ENCODE data around the gene SLAMF6. TPM values are rescaled to one million over a fixed set of nuclear protein-coding genes. Genes with fewer than 3 reads are reported as not detected.

Gene SLAMF6
- total and polyA plus RNA-seq, 2 experiments from 2014 or later, result not detected

DNA sequence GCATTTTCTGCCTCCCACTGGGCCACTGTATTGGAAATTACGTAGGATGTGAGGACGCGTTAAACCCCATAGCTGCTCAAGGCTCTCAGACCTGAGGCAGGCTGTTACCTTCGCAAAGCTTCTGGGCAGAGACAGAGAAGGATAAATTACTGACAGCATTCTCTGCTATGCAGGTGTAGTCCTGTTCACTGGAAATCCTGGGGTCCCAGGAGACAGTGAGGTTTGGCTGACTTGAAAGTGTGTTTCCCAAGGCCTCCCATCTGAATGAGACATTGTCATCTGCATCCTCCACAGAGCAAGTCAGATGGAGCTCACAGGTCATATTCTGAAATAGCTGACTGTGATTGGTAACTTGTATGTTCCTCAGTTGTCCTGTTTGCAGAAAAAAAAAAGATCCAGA lies 32.0 kb downstream of the SLAMF6 start:
- no peak for TF ChIP-seq EZH2phosphoT487 (IDR thresholded peaks at IDR 0.05; ENCODE audit: low read depth, severe bottlenecking, unreplicated experiment)
- TF ChIP-seq EZH2 (IDR thresholded peaks at IDR 0.05; ENCODE audit: borderline replicate concordance), result no peak
- TF ChIP-seq, protein P1, sequence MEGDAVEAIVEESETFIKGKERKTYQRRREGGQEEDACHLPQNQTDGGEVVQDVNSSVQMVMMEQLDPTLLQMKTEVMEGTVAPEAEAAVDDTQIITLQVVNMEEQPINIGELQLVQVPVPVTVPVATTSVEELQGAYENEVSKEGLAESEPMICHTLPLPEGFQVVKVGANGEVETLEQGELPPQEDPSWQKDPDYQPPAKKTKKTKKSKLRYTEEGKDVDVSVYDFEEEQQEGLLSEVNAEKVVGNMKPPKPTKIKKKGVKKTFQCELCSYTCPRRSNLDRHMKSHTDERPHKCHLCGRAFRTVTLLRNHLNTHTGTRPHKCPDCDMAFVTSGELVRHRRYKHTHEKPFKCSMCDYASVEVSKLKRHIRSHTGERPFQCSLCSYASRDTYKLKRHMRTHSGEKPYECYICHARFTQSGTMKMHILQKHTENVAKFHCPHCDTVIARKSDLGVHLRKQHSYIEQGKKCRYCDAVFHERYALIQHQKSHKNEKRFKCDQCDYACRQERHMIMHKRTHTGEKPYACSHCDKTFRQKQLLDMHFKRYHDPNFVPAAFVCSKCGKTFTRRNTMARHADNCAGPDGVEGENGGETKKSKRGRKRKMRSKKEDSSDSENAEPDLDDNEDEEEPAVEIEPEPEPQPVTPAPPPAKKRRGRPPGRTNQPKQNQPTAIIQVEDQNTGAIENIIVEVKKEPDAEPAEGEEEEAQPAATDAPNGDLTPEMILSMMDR (IDR thresholded peaks at IDR 0.05; ENCODE audit: poor library complexity), result no peak
- Histone ChIP-seq H2AFZ (no peak overlapping the region), H3K9me2 (replicated peaks; ENCODE audit: insufficient read depth) (no peaks in the 10 kb centered on the region), H3K36me3 (replicated peaks; ENCODE audit: insufficient read depth, low read depth) (no peaks in the 10 kb centered on the region), H4K20me1 (ENCODE audit: insufficient read depth, poor library complexity, severe bottlenecking) (no peaks in the 10 kb centered on the region), H3K4me3 (no peak overlapping the region), H3K27ac (no peak overlapping the region), H3K4me2 (no peak overlapping the region), H3K9me3 (ENCODE audit: low read depth) (no peaks in the 10 kb centered on the region), H3K27me3 (no peaks in the 10 kb centered on the region), H3K79me2 (no peaks in the 10 kb centered on the region), H3K4me1 (ENCODE audit: insufficient read depth) (no peaks in the 10 kb centered on the region)
- DNase-seq (ENCODE audit: low spot score), result no peak
- WGBS (ENCODE audit: low lambda C conversion rate, missing lambda C conversion rate), result 87% methylated on average over 4 of the region's 4 CpGs

DNA sequence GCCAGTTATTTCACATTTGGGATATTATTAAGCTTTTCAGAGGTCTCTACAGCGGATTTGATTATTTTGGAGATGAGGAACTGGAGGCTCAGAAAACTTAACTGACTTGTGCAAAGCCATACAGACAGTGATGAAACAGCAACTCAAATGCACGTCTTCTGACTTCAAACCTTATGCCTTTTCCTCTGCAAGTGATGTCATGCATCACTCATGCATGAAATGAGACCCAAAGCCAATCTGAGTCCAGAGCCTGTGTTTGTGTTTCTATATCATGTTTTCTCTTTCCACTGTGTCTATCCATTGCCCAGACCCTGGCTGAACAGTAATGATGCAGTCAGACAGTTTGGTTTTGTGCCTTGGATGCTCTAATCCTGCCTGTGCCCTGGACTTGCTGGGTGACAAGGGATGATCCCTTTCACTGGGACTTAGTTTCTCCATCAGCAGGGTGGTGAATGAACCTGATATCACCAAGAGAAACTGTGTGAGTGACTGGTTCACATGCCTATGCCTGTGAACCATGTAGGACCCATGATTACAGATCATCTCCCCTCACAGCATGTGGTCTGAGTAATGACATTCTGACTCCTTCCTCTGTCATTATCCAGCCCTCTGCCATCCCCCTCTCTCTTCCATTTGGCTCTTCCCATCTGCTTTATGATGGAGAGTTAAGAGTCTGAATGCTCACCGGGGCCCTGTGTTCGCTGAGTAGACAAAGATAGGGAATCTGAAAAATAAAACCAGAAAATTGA lies 33.4 kb downstream of the SLAMF6 start:
- Histone ChIP-seq H3K9me3 (ENCODE audit: low read depth) (no peaks in the 10 kb centered on the region), H3K27me3 (no peaks in the 10 kb centered on the region), H3K4me2 (no peak overlapping the region), H3K9me2 (replicated peaks; ENCODE audit: insufficient read depth) (no peaks in the 10 kb centered on the region), H3K4me1 (ENCODE audit: insufficient read depth) (no peaks in the 10 kb centered on the region), H4K20me1 (ENCODE audit: insufficient read depth, poor library complexity, severe bottlenecking) (no peaks in the 10 kb centered on the region), H3K36me3 (replicated peaks; ENCODE audit: insufficient read depth, low read depth) (no peaks in the 10 kb centered on the region), H2AFZ (no peak overlapping the region), H3K27ac (no peak overlapping the region), H3K4me3 (no peak overlapping the region), H3K79me2 (no peaks in the 10 kb centered on the region)
- TF ChIP-seq, protein P1 (IDR thresholded peaks at IDR 0.05; ENCODE audit: poor library complexity), result no peak
- TF ChIP-seq EZH2phosphoT487 (IDR thresholded peaks at IDR 0.05; ENCODE audit: low read depth, severe bottlenecking, unreplicated experiment) (no peak), EZH2 (IDR thresholded peaks at IDR 0.05; ENCODE audit: borderline replicate concordance) (no peak)
- WGBS (ENCODE audit: low lambda C conversion rate, missing lambda C conversion rate), result 82% methylated on average over 4 of the region's 4 CpGs
- DNase-seq (ENCODE audit: low spot score), result no peak

DNA sequence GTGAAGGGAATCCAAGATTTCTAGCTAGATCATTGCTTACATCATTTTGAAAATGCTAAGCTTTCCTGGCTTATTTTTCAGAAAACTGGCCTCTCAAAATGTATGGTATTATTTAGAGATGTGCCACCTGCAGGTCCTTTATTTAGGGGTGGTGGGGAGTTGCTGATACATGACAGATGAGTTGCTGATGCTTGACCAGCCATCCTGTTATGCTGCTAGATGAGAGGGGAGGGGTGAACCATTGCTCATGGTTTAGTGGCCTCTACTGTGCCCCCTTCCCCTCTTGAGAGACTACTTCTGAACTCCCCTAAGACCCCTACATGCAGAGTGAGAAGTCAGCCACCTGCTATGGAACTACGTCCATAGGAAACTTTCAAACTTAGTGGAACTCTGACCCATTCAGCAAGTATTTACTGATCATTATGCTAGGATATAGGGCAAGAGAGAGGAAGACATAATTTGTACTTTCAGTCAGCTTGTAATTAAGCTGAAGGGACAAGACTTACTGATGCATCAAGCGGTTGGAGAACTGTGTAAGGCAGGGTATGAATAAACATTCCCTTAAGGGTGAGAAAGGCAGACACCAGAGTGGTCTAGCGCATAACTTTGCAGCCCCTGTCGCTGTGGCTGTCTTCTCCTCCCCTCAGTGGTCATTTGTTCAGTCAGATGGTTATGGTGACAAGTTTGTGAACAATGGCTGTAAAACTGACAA lies 34.6 kb downstream of the SLAMF6 start:
- H3K27ac ChIP-seq, result no peak overlapping the region
- TF ChIP-seq EZH2 (IDR thresholded peaks at IDR 0.05; ENCODE audit: borderline replicate concordance) (no peak), EZH2phosphoT487 (IDR thresholded peaks at IDR 0.05; ENCODE audit: low read depth, severe bottlenecking, unreplicated experiment) (no peak)
- TF ChIP-seq, protein P1 (IDR thresholded peaks at IDR 0.05; ENCODE audit: poor library complexity), result no peak
- H3K4me2 ChIP-seq, result no peak overlapping the region
- no peaks in the 10 kb centered on the region for H3K9me3 ChIP-seq (ENCODE audit: low read depth)
- no peaks in the 10 kb centered on the region for H4K20me1 ChIP-seq (ENCODE audit: insufficient read depth, poor library complexity, severe bottlenecking)
- DNase-seq (ENCODE audit: low spot score), result no peak
- H3K9me2 ChIP-seq (replicated peaks; ENCODE audit: insufficient read depth), result no peaks in the 10 kb centered on the region
- no peaks in the 10 kb centered on the region for H3K79me2 ChIP-seq
- H3K4me3 ChIP-seq, result no peak overlapping the region
- H3K36me3 ChIP-seq (replicated peaks; ENCODE audit: insufficient read depth, low read depth), result no peaks in the 10 kb centered on the region
- 85% methylated on average over 4 of the region's 4 CpGs for WGBS (ENCODE audit: low lambda C conversion rate, missing lambda C conversion rate)
- no peak overlapping the region for H2AFZ ChIP-seq
- H3K27me3 ChIP-seq, result no peaks in the 10 kb centered on the region
- no peaks in the 10 kb centered on the region for H3K4me1 ChIP-seq (ENCODE audit: insufficient read depth)

Measured in hepatocyte (in vitro differentiated cells).